Endothelial cell of umbilical vein (primary cell): Measurements from ENCODE around the gene LMTK2. TPM values are rescaled to one million over a fixed set of nuclear protein-coding genes. Genes with fewer than 3 reads are reported as not detected.

ENCODE experiments used
- BruUV-seq: library from RNA; stranded (reverse); fragments of 400-500 nt; replicated peaks from 2 replicates; lab custom pipeline; 2021; lab: Mats Ljungman, UMichigan
- CTCF ChIA-PET: fragments of 300-600, 350-600 bp; sonication (Branson Sonifier 250); formaldehyde crosslinking; loops from one replicate; lab custom pipeline; 2021; ENCODE audit warnings: antibody characterized with exemption, inconsistent platforms; lab: Charles Lee
- POLR2A ChIA-PET: fragments of 300-600, 350-600 bp; sonication (Branson Sonifier 250); formaldehyde crosslinking; loops from one replicate; lab custom pipeline; 2021; ENCODE audit warnings: antibody characterized with exemption, inconsistent platforms; lab: Charles Lee
- DNase-seq: peaks from one replicate; pipeline ENCODE4 v3.0.0-alpha.2; 2011; ENCODE audit warnings: low read depth, low spot score
- FAIRE-seq: peaks from 2 replicates; lab custom pipeline; 2011; peaks lifted over from hg19 to GRCh38; lab: Jason Lieb, UNC
- H2AFZ ChIP-seq: 2 replicates; pipeline ENCODE4 v1.6.0; 2012; ENCODE audit warnings: low read depth, low read length, control low read depth, inconsistent platforms
- H3K27ac ChIP-seq: 2 replicates; pipeline ENCODE4 v1.5.1; 2011; ENCODE audit warnings: low read depth, mild to moderate bottlenecking, control low read depth, low read length, moderate library complexity; ENCODE audit not compliant: insufficient read depth
- H3K27me3 ChIP-seq, 2 experiments: 2 replicates each; pipeline versions ENCODE4 v1.6.0 to v1.6.1; 2011; ENCODE audit warnings: low read length in 2 of 2, mixed read lengths in 1 of 2; ENCODE audit not compliant: control insufficient read depth in 2 of 2, insufficient read depth in 2 of 2
- H3K36me3 ChIP-seq, 2 experiments: 2 replicates in 1 of 2; 3 replicates in 1 of 2; pipeline ENCODE4 v1.5.1; 2011; ENCODE audit warnings: low read length in 2 of 2, mild to moderate bottlenecking in 1 of 2, moderate library complexity in 1 of 2; ENCODE audit not compliant: control insufficient read depth in 2 of 2, insufficient read depth in 2 of 2; ENCODE audit errors: extremely low read depth in 1 of 2
- H3K4me1 ChIP-seq: 3 replicates; pipeline ENCODE4 v1.5.1; 2011; ENCODE audit warnings: mild to moderate bottlenecking, low read length; ENCODE audit not compliant: control insufficient read depth, insufficient read depth; ENCODE audit errors: extremely low read depth
- H3K4me2 ChIP-seq: 2 replicates; pipeline ENCODE4 v1.6.1; 2011; ENCODE audit warnings: low read length, control low read depth, mixed read lengths; ENCODE audit not compliant: insufficient read depth
- H3K4me3 ChIP-seq, 3 experiments: fragments of 200-600 bp in 1 of 3; sonication (generic), shearing (Covaris generic) in 1 of 3; replicated peaks in 1 of 3; 2 replicates each; pipeline ENCODE4 v1.5.1; 2011 to 2016; ENCODE audit warnings: control low read depth in 3 of 3, low read length in 3 of 3, mild to moderate bottlenecking in 2 of 3, inconsistent platforms in 1 of 3, low read depth in 1 of 3, moderate library complexity in 1 of 3; ENCODE audit not compliant: insufficient read depth in 1 of 3
- H3K79me2 ChIP-seq: 2 replicates; pipeline ENCODE4 v1.6.0; 2012; ENCODE audit warnings: low read length, inconsistent platforms; ENCODE audit not compliant: control insufficient read depth, insufficient read depth
- H3K9ac ChIP-seq: replicated peaks from 2 replicates; pipeline ENCODE3; 2011; ENCODE audit warnings: low read length, control low read depth; ENCODE audit not compliant: insufficient read depth; ENCODE audit errors: extremely low read depth
- H3K9me1 ChIP-seq: replicated peaks from 3 replicates; pipeline ENCODE4 v1.6.0; 2011; ENCODE audit warnings: mild to moderate bottlenecking, low read length; ENCODE audit not compliant: control insufficient read depth, insufficient read depth; ENCODE audit errors: extremely low read depth
- H3K9me3 ChIP-seq: replicated peaks from 2 replicates; pipeline ENCODE4 v1.5.1; 2012; ENCODE audit warnings: low read length, inconsistent platforms; ENCODE audit not compliant: control insufficient read depth, insufficient read depth
- H4K20me1 ChIP-seq: replicated peaks from 2 replicates; pipeline ENCODE3; 2011; ENCODE audit warnings: mild to moderate bottlenecking, low read length; ENCODE audit not compliant: control insufficient read depth, insufficient read depth; ENCODE audit errors: extremely low read depth
- CTCF ChIP-seq, 2 donors: IDR thresholded peaks; 1 replicate in 1 of 2; 2 replicates in 1 of 2; pipeline ENCODE4 v1.5.1; 2011; ENCODE audit warnings: low read length in 2 of 2, mild to moderate bottlenecking in 2 of 2, moderate library complexity in 2 of 2, control low read depth in 1 of 2, inconsistent platforms in 1 of 2, low read depth in 1 of 2; ENCODE audit not compliant: insufficient read depth in 1 of 2; ENCODE audit errors: extremely low read depth in 1 of 2
- EZH2 ChIP-seq: IDR thresholded peaks from 2 replicates; pipeline ENCODE4 v1.6.1; 2012; ENCODE audit warnings: borderline replicate concordance, low read depth, mild to moderate bottlenecking, moderate library complexity, low read length, inconsistent platforms; ENCODE audit not compliant: severe bottlenecking
- FOS ChIP-seq: IDR thresholded peaks from 2 replicates; pipeline ENCODE4 v1.6.1; 2011; ENCODE audit warnings: mild to moderate bottlenecking, low read length, moderate library complexity, borderline replicate concordance; ENCODE audit not compliant: insufficient read depth
- GATA2 ChIP-seq: IDR thresholded peaks from 2 replicates; pipeline ENCODE4 v1.7.0; 2011; ENCODE audit warnings: low read depth, mild to moderate bottlenecking, moderate library complexity, mixed read lengths, low read length; ENCODE audit not compliant: insufficient read length, insufficient read depth
- JUN ChIP-seq: IDR thresholded peaks from 2 replicates; pipeline ENCODE4 v1.6.1; 2011; ENCODE audit warnings: borderline replicate concordance, low read depth; ENCODE audit not compliant: insufficient read length, insufficient read depth
- MAX ChIP-seq: IDR thresholded peaks from 2 replicates; pipeline ENCODE4 v1.6.1; 2011; ENCODE audit not compliant: insufficient read depth, insufficient read length
- MYC ChIP-seq: IDR thresholded peaks from one replicate; pipeline ENCODE4 v1.6.1; 2011; ENCODE audit warnings: mild to moderate bottlenecking, low read depth, low read length
- POLR2A ChIP-seq: IDR thresholded peaks from 2 replicates; pipeline ENCODE4 v1.6.1; 2012; ENCODE audit warnings: low read depth, mild to moderate bottlenecking, control low read depth, low read length
- POLR2AphosphoS5 ChIP-seq: IDR thresholded peaks from 2 replicates; pipeline ENCODE4 v1.6.1; 2012; ENCODE audit warnings: low read depth, mild to moderate bottlenecking, control low read depth, low read length, moderate library complexity; ENCODE audit not compliant: insufficient read depth
- dilution Hi-C: fragments of 300-500 bp; cut with MboI; formaldehyde crosslinking; loops from one replicate; pipeline ENCODE4 v1.15.0; 2019; ENCODE audit warnings: low sequenced_read_pairs; ENCODE audit not compliant: extremely low pct_ligation_motif_present
- intact Hi-C: fragments of 100-400 bp; cut with micrococcal nuclease; formaldehyde crosslinking; loops from one replicate; pipeline ENCODE4 v1.10.0; 2022
- polyA plus RNA-seq, 4 experiments: library from polyadenylated mRNA; depleted of rRNA in 3 of 4; stranded (reverse) in 3 of 4; unstranded in 1 of 4; fragments of >200 nt; gene quantifications; 2 replicates each; pipeline versions ENCODE4 v1.2.1 to v1.2.3, GENCODE V29; 2011 to 2012; ENCODE audit warnings: missing spikeins in 1 of 4
- total RNA-seq: library from RNA; stranded (reverse); gene quantifications from 2 replicates; pipeline ENCODE4 v1.2.3, GENCODE V29; 2021

The LMTK2 gene
- total and polyA plus RNA-seq, 2 donors (not counting 3 experiments of a cell fraction or from before 2014, with no cell fraction given) = 5.9 to 13.8 TPM

- BruUV-seq = no TSS peak
- no peak for TF ChIP-seq MAX
- TF ChIP-seq POLR2A = no peak
- TF ChIP-seq GATA2 = no peak
- no peak for TF ChIP-seq MYC
- TF ChIP-seq FOS = no peak
- no peak for TF ChIP-seq EZH2
- Histone ChIP-seq H3K27me3 (no peaks in the 10 kb centered on the region), H3K4me2 (no peak overlapping the region), H3K9me3 (no peaks in the 10 kb centered on the region), H3K27ac (no peak overlapping the region), H3K4me3 (no peak overlapping the region), H3K36me3 (no peaks in the 10 kb centered on the region), H3K9me1 (no peaks in the 10 kb centered on the region), H3K4me1 (peaks cover 32% of the 10 kb centered on the region), H4K20me1 (no peaks in the 10 kb centered on the region), H2AFZ (no peak overlapping the region), H3K79me2 (peaks cover 63% of the 10 kb centered on the region), H3K9ac (no peak overlapping the region)
- POLR2A ChIA-PET = no interaction called here
- dilution Hi-C loops (no loop called here), intact Hi-C loops (no loop called here)
- FAIRE-seq (no peak), DNase-seq (no peak)
- CTCF ChIA-PET = interaction anchor here (2.8 to 5.0 kb wide), 5 partner anchors 8 to 90 kb away, joined by 16 to 64 read pairs (median 38); no protein-coding TSS in a partner anchor
Observed at GRCh38 chr7:98112077-98112476, 5.4 kb downstream of the LMTK2 start.

GRCh38 chr7:98115746-98116525 lies 9.3 kb downstream of the LMTK2 start:
- no peak overlapping the region for H3K4me2 ChIP-seq
- H3K27me3 ChIP-seq = no peaks in the 10 kb centered on the region
- no peaks in the 10 kb centered on the region for H3K9me1 ChIP-seq
- H3K9me3 ChIP-seq = no peaks in the 10 kb centered on the region
- H3K9ac ChIP-seq = no peak overlapping the region
- ChIA-PET POLR2A (no interaction called here), CTCF (interaction anchor here (4.4 to 4.7 kb wide), 2 partner anchors 16 to 52 kb away, joined by 34 to 46 read pairs; no protein-coding TSS in a partner anchor)
- no peak for DNase-seq
- TF ChIP-seq JUN (no peak), POLR2A (no peak), MAX (no peak), GATA2 (no peak), FOS (no peak), POLR2AphosphoS5 (no peak), CTCF (IDR thresholded peaks at IDR 0.05; ENCODE audit: extremely low read depth in 1 of 2, insufficient read depth in 1 of 2, low read depth in 1 of 2, low read length in 2 of 2) (no peak), MYC (no peak), EZH2 (no peak)
- dilution Hi-C loops (no loop called here), intact Hi-C loops (no loop called here)
- H3K36me3 ChIP-seq = no peaks in the 10 kb centered on the region
- peaks cover 9% of the 10 kb centered on the region for H3K4me1 ChIP-seq
- H3K4me3 ChIP-seq = no peak overlapping the region
- H3K27ac ChIP-seq = no peak overlapping the region
- no TSS peak for BruUV-seq
- no peak for FAIRE-seq
- H4K20me1 ChIP-seq = no peaks in the 10 kb centered on the region
- peaks cover 44% of the 10 kb centered on the region for H3K79me2 ChIP-seq
- no peak overlapping the region for H2AFZ ChIP-seq
